Measurements from ENCODE around the gene LRRC66. TPM values are rescaled to one million over a fixed set of nuclear protein-coding genes. Genes with fewer than 3 reads are reported as not detected.

Gene LRRC66, protein sequence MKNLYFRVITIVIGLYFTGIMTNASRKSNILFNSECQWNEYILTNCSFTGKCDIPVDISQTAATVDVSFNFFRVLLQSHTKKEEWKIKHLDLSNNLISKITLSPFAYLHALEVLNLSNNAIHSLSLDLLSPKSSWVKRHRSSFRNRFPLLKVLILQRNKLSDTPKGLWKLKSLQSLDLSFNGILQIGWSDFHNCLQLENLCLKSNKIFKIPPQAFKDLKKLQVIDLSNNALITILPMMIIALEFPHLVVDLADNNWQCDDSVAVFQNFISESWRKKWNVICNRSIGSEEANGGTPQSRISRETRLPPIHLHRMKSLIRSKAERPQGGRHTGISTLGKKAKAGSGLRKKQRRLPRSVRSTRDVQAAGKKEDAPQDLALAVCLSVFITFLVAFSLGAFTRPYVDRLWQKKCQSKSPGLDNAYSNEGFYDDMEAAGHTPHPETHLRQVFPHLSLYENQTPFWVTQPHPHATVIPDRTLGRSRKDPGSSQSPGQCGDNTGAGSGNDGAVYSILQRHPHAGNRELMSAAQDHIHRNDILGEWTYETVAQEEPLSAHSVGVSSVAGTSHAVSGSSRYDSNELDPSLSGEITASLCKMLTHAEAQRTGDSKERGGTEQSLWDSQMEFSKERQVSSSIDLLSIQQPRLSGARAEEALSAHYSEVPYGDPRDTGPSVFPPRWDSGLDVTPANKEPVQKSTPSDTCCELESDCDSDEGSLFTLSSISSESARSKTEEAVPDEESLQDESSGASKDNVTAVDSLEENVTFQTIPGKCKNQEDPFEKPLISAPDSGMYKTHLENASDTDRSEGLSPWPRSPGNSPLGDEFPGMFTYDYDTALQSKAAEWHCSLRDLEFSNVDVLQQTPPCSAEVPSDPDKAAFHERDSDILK
- total RNA-seq (2014; rRNA removed; shearing (Covaris generic)): 1.5 TPM in 2 replicates

DNA sequence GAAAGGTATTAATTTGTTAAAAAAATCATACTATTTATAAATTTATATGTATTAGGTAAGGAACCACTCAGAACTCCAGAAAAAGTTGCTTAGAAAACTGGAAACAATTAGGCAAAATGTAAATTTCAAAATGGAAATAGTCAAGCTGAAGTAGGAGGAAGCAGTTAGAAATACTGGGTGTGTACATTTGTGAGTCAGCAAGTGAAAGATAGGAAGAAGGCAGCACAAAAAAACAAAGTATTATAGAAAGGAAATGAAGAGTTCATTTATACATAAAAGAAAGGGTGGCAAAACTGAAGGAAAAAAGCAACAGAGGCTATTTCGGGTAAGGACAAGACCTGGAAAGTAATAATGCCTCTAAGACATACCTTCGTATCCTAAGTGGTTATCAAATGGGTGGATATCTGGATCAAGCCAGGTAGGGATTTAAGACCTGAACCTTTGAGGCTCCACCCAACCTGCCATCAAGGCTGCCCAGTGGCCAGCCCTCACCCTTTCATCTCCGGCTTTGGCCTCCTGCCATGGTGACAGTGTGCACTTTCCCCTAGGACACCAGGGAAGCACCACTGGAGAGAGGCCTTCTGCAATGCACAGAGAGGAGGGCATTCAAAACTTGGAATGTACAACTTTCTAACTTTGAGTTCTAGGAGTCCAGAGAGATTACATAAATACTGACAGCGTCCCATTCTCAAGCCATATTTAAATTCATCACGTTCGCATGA is at the start of gene LRRC66:
TSS of gene LRRC66 (minus strand) at position 428 of the 722 bp plus-strand sequence. CDS start 2,750 bp downstream, outside the sequence.
- DNase-seq (ENCODE audit: low spot score): peak; percentile 96

DNA sequence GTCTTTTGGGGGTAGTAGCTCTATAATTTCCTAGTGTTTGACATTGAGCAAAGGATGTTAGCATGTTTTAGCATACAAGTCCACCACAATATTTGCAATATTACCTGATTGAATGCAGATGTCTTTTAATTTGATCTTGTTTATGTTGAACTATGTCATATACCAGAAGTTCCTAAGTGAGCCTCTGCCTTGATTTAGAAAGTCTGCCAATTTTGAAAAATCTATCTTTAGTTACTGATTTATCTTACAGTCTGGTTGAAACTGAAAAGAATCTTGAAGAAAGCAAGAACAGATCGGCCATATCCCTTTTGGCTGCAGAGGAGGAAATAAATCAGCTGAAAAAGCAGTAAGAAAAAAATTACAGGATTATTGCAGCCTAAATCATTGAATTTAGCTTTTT is 49.4 kb upstream of the LRRC66 start:
- no peak for DNase-seq (ENCODE audit: low spot score)

DNA sequence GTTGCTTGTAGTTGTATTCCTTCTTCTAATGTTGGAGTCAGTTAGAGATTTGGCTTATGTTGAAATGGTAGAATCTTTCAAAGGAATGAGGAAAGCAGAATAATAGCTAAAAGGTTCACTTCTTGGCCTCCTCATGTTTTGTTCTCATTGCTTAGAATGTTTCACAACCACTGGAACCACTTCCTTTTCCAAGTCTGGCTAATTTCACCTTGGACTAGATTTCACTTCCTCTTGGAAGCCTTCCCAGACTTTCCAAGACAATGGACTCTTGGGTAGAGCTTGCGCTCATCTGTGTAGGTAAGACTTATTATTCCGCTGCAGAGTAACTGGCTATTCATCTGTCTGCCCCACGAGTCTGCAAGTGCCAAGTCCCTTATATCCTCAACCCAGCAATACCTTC is 39.2 kb upstream of the LRRC66 start:
- peak; percentile 85 for DNase-seq (ENCODE audit: low spot score)

DNA sequence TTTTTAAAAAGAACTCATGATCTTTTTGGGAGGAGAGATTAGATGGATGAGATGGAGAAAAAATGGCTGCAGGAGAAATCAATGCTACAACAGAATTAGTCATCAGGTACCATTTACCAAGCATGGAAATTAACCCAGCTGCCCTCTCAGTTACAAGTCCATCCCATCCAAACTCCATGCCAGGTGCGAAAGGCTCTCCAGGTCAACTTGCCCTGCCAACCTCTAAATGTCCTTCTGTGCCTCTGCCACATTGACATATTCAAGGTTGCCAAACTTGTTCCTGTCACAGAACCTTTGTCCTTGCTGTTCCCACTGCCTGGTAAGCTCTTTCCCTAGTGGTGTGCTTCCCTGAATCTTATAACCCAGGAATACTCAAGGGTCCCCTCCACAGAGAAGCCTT is 38.1 kb upstream of the LRRC66 start:
- DNase-seq (ENCODE audit: low spot score): no peak

DNA sequence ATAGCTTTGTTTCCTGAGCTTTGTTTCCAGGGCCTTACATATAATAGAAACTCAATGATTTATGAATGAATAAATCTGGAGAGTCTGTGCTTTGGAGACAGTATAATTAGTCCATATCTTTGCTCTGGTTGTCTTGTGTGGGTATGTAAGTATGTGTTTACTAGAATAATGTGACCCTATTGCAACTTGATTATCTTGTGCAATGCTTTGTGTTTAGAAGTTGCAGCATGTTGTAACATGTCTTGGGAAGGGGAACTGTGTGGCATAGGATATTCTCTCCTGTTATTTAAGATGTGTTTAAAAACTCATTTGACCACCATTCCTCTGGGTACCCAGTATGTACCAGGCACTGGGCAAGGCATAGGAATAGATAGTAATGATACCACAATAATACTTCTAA is 37.0 kb upstream of the LRRC66 start:
- no peak for DNase-seq (ENCODE audit: low spot score)

DNA sequence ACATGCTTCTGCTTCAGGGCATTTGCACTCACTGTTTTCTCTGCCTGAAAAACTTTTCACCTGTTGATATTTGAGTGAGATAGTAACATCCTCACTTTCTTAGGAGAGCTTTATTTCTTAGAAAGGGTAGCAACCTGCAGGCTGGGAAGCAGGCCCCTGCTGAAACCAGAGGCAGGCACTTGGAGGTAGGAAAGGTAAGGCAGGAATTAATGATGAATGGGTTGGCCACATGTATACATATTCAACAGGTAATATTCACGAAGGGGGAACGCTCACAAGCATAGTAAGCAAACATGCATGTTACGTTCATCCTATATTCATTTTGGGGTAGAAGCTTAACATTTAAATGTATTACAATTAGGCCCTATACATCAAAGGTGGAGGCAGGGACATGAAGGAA is 34.1 kb upstream of the LRRC66 start:
- no peak for DNase-seq (ENCODE audit: low spot score)

DNA sequence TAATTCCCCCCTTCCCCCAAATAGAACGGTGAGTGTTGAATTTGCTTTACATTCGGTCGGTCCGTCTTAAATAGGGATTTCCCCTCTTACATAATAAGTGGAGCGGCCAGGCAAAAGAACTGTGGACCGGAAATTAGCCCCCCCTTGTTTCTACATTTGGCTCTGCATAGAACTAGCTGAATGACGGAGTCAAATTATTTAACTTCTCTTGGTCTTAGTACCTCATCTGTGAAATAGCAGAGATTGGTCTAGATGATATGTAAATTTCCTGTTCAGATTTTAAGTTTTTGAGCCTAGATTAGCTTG is 32.3 kb upstream of the LRRC66 start:
- DNase-seq (ENCODE audit: low spot score): no peak

DNA sequence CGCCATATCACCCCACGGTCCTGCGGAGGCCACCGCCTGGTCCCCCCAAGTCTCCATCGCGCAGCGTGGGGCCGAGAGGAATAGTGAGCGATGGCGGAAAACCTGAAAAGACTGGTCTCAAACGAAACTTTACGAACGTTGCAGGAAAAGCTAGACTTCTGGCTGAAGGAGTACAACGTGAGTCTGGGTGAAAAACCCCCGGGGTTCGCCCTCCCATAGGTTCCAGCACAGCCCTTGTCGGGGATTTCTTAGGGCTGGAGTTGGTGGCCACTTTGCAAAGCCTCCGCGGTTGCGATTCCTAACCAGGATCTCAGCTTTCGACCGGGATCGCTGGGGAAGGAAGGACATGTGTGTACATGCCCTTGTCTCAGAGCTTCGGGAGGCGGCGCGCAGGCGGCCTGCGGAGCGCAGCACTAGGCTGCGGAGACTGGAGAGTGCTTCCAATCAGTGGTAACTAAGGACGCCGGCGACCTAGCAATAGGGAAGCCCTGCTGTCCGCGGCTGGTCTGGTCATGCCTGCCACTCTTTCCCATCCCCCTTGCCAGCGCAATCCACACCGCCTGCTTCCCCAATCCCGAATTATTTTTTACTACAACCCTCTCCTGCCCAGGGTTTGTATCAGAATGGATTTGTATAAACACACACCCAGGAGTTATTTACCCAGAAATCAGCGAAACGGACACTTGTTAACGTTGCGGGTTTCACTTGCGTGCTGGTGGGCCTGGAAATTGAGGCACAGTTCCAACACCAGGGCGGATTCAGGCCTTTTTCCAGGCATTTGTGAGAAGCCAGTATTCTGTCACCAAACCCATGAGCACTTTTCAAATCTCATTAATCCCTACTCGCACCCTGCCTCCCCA is 31.7 kb upstream of the LRRC66 start:
- no peak for DNase-seq (ENCODE audit: low spot score)

DNA sequence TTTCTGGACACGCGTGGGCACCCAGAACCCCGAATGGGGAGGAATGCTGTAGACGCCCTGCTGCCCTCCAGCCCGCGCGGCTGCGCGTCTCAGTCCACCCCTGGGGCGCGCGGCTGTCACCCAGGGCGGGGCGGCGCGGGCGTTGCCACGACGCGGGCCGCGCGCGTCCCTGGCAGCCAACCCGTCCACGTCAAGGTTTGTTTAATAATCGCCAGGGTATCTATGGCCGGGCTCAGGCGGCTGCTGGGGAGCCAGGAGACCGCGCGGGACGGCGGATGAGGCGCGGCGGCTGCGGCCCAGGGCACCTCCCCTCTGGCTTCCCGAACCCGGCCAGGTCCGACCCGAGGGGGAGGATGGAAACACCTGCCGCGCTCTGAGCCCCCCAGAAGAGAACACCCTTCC is 31.1 kb upstream of the LRRC66 start, which contains the start of gene SPATA18:
TSS of gene SPATA18 (plus strand) at position 92 of the 402 bp plus-strand sequence. CDS start 401 bp downstream, outside the sequence.
- no peak for DNase-seq (ENCODE audit: low spot score)

DNA sequence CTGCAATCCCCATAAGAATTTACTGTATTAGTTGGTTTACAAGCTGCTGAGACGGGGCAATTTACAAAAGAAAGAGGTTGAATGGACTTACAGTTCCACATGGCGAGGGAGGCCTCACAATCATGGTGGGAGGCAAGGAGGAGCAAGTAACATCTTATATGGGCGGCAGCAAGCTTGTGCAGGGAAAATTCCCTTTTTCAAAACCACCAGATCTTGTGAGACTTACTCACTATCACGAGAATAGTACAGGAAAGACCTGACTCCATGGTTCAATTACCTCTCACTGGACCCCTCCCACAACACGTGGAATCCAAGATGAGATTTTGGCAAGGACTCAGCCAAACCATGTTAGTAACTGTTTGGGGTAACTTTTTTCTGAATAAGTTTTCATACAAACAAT is 29.1 kb upstream of the LRRC66 start:
- DNase-seq (ENCODE audit: low spot score): no peak

DNA sequence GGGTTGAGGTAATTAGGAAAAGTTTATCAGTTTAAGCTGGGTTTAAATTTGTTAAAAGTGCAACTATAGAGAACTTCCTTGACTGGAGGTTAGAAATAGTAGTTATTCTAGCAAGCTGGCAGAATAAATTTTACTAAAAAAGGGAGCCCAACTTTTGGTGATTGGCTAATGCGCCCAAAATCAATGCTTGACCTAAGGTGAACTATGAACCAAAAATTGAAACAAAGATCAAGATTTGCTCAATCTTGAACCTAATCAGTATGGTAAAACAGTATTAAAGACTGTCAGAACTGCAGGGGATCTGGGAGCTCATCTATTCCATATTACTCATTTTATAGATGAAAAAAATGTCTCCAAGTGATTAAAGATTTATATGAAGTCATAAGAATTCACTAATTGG is 24.9 kb upstream of the LRRC66 start:
- DNase-seq (ENCODE audit: low spot score): no peak

DNA sequence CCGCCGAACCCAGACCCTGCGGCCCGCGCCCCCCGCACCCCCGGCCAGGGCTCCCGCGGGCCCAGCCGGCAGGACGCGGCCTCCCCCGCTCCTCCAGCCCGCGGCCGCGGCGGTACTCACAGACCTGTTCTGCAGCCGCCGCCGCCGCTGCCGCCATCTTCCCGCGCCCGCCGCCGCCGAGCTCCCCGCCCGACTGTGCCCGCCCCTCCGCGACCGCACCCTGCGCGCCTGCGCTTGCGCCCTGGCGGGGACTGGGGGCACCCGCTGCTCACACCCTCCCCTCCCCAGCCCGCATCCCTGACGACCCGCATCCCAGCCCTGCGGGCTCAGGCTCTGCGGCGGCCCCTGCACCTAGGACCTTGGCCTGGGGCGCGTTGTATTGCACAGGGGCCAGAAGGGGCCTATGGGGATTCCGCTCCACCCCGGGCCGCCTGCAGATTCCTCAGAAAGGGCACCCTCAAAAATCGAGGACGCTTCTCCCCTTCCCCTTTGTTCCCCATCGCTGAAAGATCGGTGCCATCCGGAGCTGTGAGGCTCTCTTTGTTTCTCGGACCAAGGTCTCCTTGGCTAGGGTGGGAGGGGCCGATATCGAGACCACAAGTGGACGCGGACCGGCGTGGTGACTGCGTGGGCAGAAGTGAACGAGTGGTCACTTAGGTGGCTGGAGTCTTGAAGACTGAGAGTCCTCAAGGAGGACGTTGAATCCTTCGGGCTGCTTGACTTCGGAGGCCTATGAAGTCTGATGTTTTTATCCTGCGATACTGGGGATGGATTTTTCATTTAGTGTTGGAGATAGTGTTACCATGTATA is 18.1 kb upstream of the LRRC66 start, which contains the start of gene SGCB:
TSS of gene SGCB (minus strand) at position 197 of the 810 bp plus-strand sequence. CDS start at position 157, 40 bp downstream.
- no peak for DNase-seq (ENCODE audit: low spot score)

DNA sequence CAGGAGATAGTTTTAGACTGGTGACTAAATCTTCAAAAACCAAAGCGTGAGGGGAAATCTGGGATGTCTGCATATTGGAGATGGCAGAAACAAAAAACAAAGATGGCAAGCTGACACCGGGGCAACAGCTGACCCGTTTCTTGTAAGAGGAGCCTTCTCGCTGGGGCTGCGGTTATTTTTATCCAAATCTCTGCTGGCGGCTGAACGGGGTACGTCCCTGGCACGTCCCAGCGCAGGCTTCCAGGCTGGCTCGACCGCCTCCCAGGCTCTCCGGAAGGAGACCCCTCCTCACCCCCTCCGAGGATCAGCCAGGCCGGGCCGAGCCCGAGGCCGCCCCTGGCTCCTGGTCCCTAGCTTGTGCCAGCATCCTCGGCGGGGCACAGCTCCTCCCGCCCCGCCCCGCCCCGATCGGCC is 17.5 kb upstream of the LRRC66 start:
- no peak for DNase-seq (ENCODE audit: low spot score)

DNA sequence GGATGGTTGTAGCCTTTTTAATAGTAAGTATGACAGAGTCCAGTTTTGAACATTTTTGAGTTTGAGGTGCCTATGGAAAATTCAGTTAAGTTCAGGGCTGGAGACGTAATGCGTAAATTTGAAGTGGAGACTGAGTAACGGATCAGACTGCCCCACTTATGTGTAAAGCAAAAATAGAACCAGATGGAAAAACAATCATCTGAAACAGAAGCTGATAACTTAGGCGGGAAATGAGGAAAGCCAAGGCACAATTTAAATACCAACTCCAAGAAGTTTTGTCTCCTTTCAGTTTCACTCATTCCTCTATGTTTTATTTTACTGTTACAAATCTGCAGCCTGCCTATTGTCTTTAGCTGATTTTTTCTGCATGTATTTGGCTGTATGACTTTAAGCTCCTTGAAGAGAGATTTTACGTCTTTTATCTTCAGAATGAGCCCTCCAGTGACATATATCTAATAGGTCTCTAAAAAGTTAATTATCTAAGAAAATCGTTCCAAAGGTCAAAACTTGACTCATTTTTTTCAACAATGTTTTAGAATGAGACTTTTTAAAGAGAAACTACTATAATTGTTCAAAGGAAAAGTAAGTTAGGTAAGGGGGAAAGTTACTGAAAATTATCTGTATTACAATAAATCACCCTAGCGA is 16.8 kb upstream of the LRRC66 start:
- DNase-seq (ENCODE audit: low spot score): no peak

DNA sequence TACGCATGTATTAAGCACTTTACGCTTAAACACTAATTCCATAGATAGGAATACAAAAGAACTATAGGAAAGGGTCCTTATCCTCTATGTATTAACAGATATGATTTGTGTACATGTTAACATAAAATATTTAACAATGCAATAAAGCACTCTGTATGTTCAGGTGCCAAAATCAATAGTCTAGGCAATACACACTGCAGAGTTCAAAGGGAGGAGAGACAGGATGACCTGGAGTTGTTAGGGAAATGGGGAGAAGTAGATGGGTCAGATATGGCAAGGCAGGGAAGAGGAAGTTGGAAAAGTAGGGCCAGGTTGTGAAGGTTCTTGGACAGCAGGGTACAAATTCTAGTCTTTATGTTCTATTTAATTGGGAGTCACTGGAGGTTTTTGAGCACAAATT is 15.0 kb upstream of the LRRC66 start:
- no peak for DNase-seq (ENCODE audit: low spot score)

DNA sequence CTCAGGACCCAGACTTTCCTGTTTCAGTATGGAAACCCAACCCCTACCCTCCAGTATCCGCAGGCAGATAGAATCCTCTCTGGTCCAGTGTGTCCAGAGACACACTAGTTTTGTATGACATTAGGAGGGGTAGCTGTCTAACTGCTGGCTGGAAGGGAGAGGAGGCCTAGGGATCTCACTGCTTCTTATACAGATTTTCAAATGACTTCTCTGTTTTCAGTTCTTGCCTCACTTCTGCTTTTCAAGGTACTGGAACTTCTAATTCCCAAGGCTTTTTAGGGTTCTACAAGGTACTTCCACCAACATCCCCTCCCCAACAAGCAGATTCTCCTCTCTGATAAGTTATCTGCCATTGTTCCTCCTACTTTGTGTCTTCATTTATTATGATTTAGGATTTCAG is 11.8 kb upstream of the LRRC66 start:
- no peak for DNase-seq (ENCODE audit: low spot score)

DNA sequence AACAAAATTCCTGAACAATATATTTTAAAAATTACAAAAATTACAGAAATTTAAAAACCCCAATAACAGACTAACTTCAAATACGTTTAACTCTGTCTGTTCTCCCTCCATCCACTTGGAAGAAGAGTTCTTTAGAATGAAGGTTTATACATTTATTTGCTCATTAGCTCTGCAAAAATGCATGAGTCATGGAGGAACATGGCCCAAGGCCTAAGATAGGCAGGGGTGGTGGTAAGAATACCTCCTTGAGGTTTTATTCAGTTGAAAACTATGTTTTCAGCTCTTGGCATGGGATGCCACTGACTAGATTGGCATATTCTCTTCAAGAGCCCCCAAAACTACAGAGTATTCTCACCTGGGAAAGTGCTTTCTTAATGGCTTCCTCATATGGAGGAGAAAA is 8.8 kb upstream of the LRRC66 start:
- DNase-seq (ENCODE audit: low spot score): peak; percentile 18

DNA sequence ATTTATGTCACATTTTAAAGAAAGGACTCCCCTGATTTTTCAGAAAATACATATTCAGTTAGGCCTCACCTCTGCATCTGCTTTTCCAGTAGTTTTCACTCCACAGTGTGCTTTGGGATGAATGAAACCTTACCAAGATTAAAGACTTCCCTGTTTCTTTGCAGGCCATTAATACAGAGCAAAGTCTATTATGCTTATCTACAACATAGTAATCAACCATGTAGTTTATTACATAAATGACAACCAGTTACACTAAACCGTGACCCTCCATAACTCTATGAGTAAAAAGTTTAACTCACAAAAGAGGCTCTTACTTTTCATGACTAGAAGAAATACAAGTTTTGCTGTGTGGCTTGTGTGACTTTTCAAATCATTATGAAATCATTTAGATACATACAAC is 2.3 kb downstream of the LRRC66 start:
- no peak for DNase-seq (ENCODE audit: low spot score)

DNA sequence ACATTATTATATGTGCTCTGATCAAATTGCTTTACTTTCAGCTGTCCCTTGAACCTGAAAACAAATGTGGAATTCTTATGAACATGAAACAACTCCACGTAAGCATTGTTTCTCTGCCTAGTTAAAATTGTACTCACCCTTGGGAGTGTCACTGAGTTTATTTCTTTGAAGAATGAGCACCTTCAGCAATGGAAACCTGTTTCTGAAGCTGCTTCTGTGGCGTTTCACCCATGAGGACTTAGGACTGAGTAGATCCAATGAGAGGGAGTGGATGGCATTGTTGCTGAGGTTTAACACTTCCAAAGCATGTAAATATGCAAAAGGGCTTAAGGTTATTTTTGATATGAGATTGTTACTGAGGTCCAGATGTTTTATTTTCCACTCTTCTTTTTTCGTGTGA is 3.2 kb downstream of the LRRC66 start:
- DNase-seq (ENCODE audit: low spot score): no peak

DNA sequence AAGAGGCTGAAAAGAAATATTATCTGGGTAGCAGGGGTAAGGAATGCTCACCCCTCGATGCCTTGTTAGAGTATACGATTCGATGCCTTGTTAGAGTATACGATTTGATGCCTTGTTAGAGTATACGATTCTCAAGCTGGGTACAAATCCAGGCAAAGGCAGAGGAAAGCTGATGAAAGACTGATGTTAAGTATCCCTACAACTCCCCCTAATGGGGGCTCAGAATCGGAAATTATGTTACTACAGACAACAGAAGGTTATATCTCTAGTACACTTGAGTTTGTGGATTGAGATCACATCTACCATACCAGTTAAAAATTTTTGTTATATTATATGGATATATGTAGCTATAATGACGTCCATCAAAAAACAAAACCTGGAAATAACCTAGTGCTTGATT is 4.8 kb downstream of the LRRC66 start:
- peak; percentile 58 for DNase-seq (ENCODE audit: low spot score)

Data from HT-29 (cell line).